ENCODE data around the gene FARSA. TPM values are rescaled to one million over a fixed set of nuclear protein-coding genes. Genes with fewer than 3 reads are reported as not detected.
"Not testable (repeated sequence)": the region's sequence is repeated elsewhere in the genome, so short reads cannot be mapped to it uniquely, and the experiment has no call there.

The FARSA gene
- total RNA-seq = 100 to 1,000 TPM in 1 of 2 donors, 10 to 100 TPM in 1; 89.2 to 116 TPM

DNA sequence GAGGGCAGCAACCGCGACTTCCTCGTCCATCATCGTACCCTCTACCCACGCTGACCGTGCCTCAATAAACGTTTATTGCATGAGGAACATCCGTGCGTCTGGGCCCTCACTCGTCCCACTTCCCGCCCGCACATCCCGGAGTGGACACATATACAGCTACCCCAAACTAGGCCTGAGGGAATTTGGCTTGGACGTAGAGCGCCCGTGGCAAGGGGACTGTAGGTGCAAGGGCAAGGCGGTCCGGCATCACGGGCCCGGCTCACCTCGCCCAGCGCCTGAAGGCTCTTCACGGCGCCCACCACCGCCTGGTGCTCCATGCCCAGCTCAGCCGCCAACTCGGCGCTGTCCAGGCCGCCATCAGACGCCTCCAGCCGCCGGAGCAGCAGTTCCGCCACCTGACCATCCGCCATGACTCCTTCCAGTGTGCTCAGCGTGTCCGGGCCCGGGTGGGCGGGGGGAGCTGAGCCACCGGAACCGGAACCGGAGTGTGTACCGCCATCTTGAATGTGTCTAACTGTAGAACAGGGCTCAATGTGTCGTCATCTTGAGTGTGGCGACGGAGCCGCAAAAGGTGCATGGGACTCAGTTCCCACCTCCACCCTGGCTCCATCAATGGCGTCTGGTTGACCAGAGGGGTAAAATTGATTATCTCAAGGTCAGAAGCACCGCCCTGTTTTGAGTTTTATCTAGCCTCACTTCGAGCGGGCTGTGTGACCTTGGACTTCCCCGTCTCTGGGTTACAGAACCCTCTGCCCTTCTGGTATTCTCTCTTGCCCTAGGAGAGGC is at the start of gene FARSA:
FARSA (minus strand) TSS at position 425 of the 786 bp plus-strand sequence; CDS start at position 410, 15 bp downstream.
- H3K36me3 Mint-ChIP-seq = peaks cover 19 to 30% of the 10 kb centered on the region in 2 donors
- DNase-seq (ENCODE audit: low spot score in 2 of 2) = peak; percentile 87 to 89

DNA sequence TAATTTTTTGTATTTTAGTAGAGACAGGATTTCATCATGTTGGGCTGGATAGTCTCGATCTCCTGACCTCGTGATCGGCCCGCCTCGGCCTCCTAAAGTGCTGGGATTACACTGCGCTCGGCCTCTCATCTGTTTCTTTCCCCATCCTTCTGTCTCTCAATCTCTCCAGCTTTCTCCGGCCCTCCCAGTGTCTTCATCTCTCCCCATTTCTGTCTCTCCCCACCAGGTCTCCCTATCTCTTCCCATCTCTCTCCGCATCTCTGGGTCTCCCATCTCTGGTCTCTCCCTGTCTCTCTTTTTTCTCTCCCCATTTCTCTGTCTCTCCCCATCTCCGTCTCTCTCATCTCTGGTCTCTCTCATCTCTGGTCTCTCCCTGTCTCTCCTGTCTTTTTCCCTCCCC is 49.6 kb upstream of the FARSA start:
- Mint-ChIP-seq H3K27ac (no peak overlapping the region), H3K9me3 (no peaks in the 10 kb centered on the region), H3K36me3 (no peaks in the 10 kb centered on the region)
- no peak for DNase-seq (ENCODE audit: low spot score in 2 of 2)
- ATAC-seq = no peak

More for the DNA sequence above, at the start of gene FARSA:
- H3K9me3 Mint-ChIP-seq = no peaks in the 10 kb centered on the region
- peak; percentile 70 to 74 for ATAC-seq
- H3K27ac Mint-ChIP-seq = peak within 1 kb of the TSS; percentile 97 to 98

DNA sequence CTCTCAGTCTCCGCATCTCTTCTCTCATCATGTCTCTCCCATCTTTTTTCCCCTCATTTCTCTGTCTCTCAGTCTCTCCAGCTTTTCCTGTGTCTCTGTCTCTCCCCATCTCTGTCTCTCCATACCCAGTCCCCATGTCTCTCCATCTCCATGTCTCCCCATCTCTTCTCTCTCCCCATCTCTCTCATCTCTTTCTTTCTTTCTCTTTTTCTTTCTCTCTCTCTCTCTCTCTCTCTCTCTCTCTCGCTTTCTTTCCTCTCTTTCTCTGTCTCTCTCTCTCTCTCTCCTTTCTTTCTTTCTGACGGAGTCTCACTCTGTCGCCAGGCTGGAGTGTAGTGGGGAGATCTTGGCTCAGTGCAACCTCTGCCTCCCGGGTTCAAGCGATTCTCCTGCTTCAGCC is 49.1 kb upstream of the FARSA start:
- DNase-seq (ENCODE audit: low spot score in 2 of 2) (no peak), ATAC-seq (no peak)
- no peak overlapping the region for H3K27ac Mint-ChIP-seq
- no peaks in the 10 kb centered on the region for H3K9me3 Mint-ChIP-seq
- no peaks in the 10 kb centered on the region for H3K36me3 Mint-ChIP-seq

- H3K36me3 Mint-ChIP-seq = no peaks in the 10 kb centered on the region
- no peaks in the 10 kb centered on the region for H3K9me3 Mint-ChIP-seq
- no peak for ATAC-seq
- H3K27ac Mint-ChIP-seq = no peak overlapping the region
- DNase-seq (ENCODE audit: low spot score in 2 of 2) = no peak
Measured at GRCh38 chr19:12979974-12980373, 46.5 kb upstream of the FARSA start.

GRCh38 chr19:12976109-12976508 is 42.6 kb upstream of the FARSA start:
- H3K36me3 Mint-ChIP-seq; H3K27ac Mint-ChIP-seq; DNase-seq (ENCODE audit: low spot score in 2 of 2); H3K9me3 Mint-ChIP-seq; ATAC-seq: not testable (repeated sequence)

DNA sequence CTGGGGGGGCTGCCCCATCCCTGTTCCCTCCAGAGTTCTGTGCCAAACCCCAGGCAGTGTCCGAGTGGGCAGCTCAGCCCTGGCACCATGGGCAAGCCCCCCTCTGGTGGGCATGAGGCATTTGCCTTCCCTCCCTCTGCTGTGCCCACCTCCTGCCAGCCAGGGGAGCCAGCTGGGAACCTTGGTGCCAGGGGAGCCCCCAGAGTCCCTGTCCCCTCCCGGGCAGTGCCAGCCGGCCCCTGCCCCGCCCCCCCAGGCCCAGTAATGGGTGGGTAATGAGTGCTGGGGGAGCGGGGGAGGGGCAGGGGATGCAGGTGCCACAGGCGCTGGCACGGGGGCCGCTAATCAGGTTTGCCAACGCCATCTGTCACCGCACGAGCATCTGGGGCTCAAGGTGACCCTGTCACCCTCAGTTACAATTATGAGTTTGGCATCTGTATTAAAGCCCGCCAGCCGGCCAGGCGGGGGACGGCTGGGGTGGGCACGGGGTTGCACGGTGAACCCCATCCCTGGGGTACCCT is 41.8 kb upstream of the FARSA start:
- H3K27ac Mint-ChIP-seq = no peak overlapping the region
- H3K9me3 Mint-ChIP-seq = no peaks in the 10 kb centered on the region
- ATAC-seq = no peak
- H3K36me3 Mint-ChIP-seq = no peaks in the 10 kb centered on the region
- no peak for DNase-seq (ENCODE audit: low spot score in 2 of 2)

GRCh38 chr19:12974301-12975220 is 41.0 kb upstream of the FARSA start:
- Mint-ChIP-seq H3K27ac (no peak overlapping the region), H3K36me3 (no peaks in the 10 kb centered on the region), H3K9me3 (no peaks in the 10 kb centered on the region)
- DNase-seq (ENCODE audit: low spot score in 2 of 2) (no peak), ATAC-seq (no peak)

DNA sequence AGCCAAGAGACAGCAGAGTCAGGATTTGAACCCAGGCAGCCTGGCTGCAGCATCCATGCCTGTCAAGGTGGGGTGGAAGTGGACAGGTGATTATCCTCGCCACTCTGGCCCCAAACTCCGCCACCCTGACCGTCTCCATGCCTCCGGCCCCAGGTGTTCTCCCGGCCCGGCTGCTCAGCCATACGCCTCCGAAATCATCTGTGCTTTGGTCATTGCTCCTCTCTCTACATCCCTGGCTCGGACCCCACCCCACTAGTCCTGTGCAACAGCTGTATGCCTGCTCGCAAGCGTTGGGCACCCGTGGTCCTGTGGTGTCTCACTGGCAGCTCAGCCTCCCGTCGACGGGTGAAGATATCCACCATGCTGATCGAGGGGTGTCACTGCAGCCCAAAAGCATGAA is 39.7 kb upstream of the FARSA start:
- ATAC-seq (no peak), DNase-seq (ENCODE audit: low spot score in 2 of 2) (no peak)
- Mint-ChIP-seq H3K9me3 (no peaks in the 10 kb centered on the region), H3K27ac (no peak overlapping the region), H3K36me3 (no peaks in the 10 kb centered on the region)

GRCh38 chr19:12970070-12970820 is 36.7 kb upstream of the FARSA start:
- no peak for DNase-seq (ENCODE audit: low spot score in 2 of 2)
- H3K27ac Mint-ChIP-seq = peak overlapping the region in 1 of 2 donors; percentile 4
- H3K9me3 Mint-ChIP-seq = no peaks in the 10 kb centered on the region
- no peaks in the 10 kb centered on the region for H3K36me3 Mint-ChIP-seq
- ATAC-seq = no peak

- no peak for ATAC-seq
- peak within 1 kb of the TSS in 1 of 2 donors; percentile 4 for H3K27ac Mint-ChIP-seq
- H3K36me3 Mint-ChIP-seq = no peaks in the 10 kb centered on the region
- no peak for DNase-seq (ENCODE audit: low spot score in 2 of 2)
- no peaks in the 10 kb centered on the region for H3K9me3 Mint-ChIP-seq
Measured at GRCh38 chr19:12969292-12969988, 35.9 kb upstream of the FARSA start, which contains the start of gene DAND5. DAND5 (plus strand) TSS chr19:12969576; CDS start chr19:12969661, 85 bp downstream.

DNA sequence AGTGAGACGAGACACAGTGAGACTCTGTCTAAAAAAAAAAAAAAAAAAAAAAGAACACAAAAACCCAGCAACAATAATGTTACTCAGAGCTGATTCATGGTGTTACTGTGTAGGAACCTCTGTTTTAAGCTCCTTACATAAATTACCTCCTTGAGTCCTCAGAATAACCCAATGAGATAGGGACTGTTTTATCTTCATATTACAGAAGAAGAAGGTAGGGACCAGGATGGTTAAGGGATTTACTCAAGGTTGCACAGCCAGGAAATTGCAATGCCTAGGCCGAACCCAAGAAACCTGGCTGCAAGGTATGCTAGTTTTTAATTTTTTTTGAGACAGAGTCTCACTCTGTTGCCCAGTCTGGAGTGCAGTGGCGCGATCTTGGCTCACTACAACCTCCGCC is 34.4 kb upstream of the FARSA start:
- ATAC-seq = no peak
- Mint-ChIP-seq H3K9me3 (no peaks in the 10 kb centered on the region), H3K36me3 (no peaks in the 10 kb centered on the region), H3K27ac (no peak overlapping the region)
- no peak for DNase-seq (ENCODE audit: low spot score in 2 of 2)

GRCh38 chr19:12965812-12966135 is 32.3 kb upstream of the FARSA start:
- DNase-seq (ENCODE audit: low spot score in 2 of 2) = no peak
- Mint-ChIP-seq H3K9me3 (no peaks in the 10 kb centered on the region), H3K36me3 (no peaks in the 10 kb centered on the region), H3K27ac (peak overlapping the region in 1 of 2 donors; percentile 81)
- ATAC-seq = no peak

- H3K36me3 Mint-ChIP-seq = no peaks in the 10 kb centered on the region
- H3K27ac Mint-ChIP-seq = peak overlapping the region; percentile 81 to 88
- DNase-seq (ENCODE audit: low spot score in 2 of 2) = peak; percentile 86 to 95
- ATAC-seq = peak; percentile 95 to 96
- no peaks in the 10 kb centered on the region for H3K9me3 Mint-ChIP-seq
Measured at GRCh38 chr19:12965017-12965811, 31.7 kb upstream of the FARSA start.

DNA sequence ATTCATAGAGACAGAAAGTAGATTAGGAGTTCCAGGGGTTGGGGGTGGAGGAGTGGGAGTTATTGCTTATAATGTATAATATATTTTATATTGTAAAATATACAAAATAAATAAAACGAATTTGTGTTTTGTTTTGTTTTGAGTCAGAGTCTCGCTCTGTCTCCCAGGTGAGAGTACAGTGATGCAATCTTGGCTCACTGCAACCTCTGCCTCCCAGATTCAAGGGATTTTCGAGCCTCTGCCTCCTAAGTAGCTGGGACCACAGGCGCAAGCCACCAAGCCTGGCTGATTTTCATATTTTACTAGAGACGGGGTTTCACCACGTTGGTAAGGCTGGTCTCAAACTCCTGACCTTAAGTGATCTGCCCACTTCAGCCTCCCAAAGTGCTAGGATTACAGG is 26.0 kb upstream of the FARSA start:
- ATAC-seq = no peak
- Mint-ChIP-seq H3K9me3 (no peaks in the 10 kb centered on the region), H3K27ac (no peak overlapping the region), H3K36me3 (peaks cover 0 to 14% of the 10 kb centered on the region in 2 donors)
- DNase-seq (ENCODE audit: low spot score in 2 of 2) = no peak

- not testable (repeated sequence) for DNase-seq (ENCODE audit: low spot score in 2 of 2); H3K9me3 Mint-ChIP-seq
- ATAC-seq = peak; percentile 14 to 28
- Mint-ChIP-seq H3K27ac (peak overlapping the region; percentile 82 to 99), H3K36me3 (peaks cover 0 to 22% of the 10 kb centered on the region in 2 donors)
Measured at GRCh38 chr19:12957389-12957952, 24.0 kb upstream of the FARSA start.
